Sigmoid colon (tissue), 4 donors: ENCODE measurements around the gene IQGAP2.

Experiments used
- CTCF ChIP-seq, 4 experiments: fragments of 450-650 bp in 3 of 4; fragments of 200-600 bp in 1 of 4; IDR thresholded peaks; one replicate each; pipeline ENCODE4 v1.5.1; 2016 to 2019; ENCODE audit warnings: antibody characterized with exemption in 4 of 4, mild to moderate bottlenecking in 3 of 4, moderate library complexity in 2 of 4
- POLR2AphosphoS5 ChIP-seq, 4 donors: sonication (generic); formaldehyde crosslinking; IDR thresholded peaks; one replicate each; pipeline ENCODE4 v1.6.1; 2017; ENCODE audit warnings: antibody characterized with exemption in 4 of 4

- TF ChIP-seq POLR2AphosphoS5 (IDR thresholded peaks at IDR 0.05) (no peak), CTCF (IDR thresholded peaks at IDR 0.05) (no peak)
Observed at GRCh38 chr5:76600716-76601115, 197.6 kb downstream of the IQGAP2 start.
